ELR (cell line): ENCODE results near the gene EPHA6.
"Not testable (repeated sequence)": the region's sequence is repeated elsewhere in the genome, so short reads cannot be mapped to it uniquely, and the experiment has no call there.

Experiments
- DNase-seq: peaks from one replicate; pipeline ENCODE4 v3.0.0-alpha.2; 2015; ENCODE audit warnings: low read depth

Gene EPHA6

DNA sequence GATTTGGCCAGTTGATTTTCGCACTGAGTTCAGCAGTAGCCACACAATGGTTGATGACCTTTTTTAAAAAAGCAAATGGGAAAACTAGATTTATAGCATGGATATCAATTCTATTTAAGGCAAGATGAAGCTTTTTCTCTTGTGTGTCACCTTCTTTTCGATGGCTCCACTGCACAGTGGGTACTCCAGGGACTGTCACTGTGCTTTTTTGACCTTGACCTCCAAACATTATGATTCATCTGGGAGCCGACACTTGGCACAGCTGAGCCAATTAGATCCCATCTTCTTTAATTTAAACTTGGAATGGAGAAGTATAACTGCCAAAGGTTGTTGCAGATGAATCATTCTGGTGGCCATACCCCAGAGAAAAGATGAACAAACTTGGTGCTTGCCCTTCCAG, 367.3 kb downstream of the EPHA6 start:
- DNase-seq: no peak

DNA sequence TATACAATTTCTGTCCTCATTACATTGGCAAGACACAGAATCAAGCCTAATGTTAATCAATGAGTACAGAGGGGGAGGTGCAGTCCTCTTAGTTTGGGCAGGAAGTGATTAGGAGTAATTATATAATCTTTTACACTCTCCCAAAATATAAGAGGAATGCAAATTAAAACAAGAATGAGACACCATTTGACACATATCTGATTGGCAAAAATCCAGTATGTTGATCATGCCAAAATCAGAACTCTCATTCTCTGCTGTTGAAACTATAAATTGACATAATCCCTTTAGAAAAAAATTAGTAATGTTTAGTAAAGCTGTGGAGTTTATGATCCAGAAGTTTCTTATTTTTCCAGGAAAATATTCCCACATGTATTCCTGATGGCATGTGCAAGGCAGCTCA, 373.4 kb downstream of the EPHA6 start:
- DNase-seq: no peak

DNA sequence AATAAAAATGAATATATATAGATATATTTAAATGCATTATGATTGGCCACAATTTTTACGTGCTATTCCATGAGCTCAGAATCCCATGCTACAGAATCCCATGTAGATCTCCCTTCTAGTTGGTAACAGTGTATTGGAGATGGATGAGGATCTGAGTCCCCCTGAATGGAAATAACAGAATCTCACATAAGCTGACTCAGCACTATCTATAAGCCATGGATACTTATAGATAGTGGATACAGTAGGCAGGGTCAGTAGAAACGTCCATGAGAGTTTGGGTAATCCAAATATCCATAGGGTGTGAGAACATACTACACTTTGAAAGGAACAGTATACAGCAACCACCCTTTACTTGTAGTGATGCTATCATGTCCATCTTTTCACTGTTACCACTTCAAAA, 375.4 kb downstream of the EPHA6 start:
- DNase-seq: no peak

DNA sequence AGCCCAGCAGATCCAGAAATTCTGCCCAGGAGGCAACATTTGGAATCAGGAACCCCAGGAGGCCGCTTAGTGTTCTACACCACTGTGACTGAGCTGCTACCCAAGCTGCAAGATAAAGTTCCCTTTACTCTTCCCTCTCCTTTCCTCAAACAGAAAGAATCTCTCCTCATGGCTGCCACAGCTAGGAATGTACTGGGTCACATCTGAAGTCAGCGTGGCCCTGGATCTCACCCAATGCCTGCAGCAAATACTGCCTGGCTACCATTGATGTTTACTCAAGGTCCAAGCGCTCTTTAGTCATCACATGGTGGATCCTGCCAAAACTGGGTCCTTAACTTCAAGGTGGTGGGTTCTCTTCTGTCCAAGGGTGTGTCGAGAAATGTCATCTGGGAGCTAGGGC, 382.7 kb downstream of the EPHA6 start:
- DNase-seq: no peak

DNA sequence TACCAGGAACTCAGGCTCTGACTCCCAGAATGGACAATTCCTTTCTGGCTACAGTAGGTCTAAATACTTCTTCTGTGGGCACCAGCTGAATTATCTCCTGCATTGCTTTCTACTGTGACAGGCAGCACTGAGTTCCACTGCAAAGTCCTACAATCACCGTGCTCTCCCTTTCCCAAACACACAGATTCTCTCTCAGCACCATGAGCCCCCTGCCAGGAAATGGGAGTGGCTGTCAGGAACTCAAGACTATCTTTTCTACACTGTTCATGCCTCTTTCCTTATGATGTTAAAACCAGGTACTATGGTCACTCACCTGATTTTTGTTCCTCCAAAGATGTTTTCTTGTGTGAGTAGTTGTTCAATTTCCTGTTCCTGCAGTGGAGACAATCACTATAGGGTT, 383.4 kb downstream of the EPHA6 start:
- no peak for DNase-seq

DNA sequence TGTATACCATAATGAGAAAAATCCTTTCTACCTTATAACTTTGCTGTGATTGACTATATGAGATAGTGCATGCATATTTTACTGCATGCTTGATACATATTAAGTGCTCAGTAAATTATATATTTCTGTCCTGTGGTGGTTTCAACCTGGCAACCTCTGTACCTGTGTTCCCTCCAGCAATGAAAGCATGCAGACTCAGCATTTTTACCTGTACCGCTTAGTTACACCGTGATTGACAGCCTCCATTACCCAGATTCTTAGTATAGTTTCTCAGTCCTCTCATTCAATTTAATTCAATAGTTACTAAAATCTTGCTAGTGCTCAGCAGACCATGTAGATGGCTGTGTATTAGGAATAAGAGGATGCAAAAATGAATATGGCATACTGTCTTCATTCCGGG, 386.0 kb downstream of the EPHA6 start:
- DNase-seq: no peak

DNA sequence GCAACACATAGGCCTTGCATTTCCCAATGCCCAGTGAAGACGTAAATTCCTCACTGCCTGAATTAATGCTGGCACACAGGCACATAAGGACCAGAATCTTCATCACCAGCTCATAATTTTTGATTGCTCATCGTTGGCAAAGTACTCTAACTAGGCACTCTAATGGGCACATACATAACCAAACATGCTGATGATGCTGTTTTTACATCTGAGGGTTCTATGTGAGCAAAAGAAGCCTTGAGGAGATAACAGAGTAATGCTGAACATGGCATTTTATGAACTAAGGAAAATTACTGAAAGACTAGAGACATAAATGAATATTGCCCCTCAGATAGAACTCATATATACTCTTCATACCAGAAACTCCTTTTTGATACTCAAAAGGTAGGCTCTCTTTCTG, 387.4 kb downstream of the EPHA6 start:
- DNase-seq: no peak

DNA sequence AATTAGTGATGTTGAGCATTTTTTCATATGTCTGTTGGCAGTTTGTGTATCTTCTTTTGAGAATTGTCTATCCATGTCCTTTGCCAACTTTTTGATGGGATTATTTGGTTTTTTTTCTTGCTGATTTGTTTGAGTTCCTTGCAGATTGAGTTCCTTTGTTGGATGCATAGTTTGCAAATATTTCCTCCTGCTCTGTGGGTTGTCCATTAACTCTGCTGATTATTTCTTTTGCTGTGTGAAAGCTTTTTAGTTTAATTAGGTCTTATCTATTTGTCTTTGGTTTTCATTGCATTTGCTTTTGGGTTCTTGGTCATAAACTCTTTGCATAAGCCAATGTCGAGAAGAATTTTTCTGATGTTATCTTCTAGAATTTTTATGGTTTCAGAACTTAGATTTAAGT, 414.6 kb downstream of the EPHA6 start:
- no peak for DNase-seq

DNA sequence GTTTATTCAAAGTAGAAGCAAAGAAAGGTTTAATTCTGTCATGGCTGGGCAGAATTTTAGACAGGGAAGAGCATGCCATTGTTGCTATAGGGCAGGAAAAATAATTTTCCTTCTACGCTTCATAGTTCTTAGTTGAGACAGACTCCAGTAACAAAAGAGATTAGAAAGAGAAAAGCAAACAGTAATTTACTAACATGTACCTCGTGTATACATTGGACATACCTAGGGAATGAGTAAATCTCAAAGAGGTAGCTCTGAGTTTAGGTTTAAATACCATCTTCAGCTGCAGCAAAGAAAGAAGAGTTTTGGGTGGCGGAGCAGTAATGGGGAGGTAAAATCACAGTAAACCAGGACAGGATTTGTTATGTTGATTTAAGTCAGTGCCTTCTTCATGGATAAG, 416.1 kb downstream of the EPHA6 start:
- DNase-seq: no peak

DNA sequence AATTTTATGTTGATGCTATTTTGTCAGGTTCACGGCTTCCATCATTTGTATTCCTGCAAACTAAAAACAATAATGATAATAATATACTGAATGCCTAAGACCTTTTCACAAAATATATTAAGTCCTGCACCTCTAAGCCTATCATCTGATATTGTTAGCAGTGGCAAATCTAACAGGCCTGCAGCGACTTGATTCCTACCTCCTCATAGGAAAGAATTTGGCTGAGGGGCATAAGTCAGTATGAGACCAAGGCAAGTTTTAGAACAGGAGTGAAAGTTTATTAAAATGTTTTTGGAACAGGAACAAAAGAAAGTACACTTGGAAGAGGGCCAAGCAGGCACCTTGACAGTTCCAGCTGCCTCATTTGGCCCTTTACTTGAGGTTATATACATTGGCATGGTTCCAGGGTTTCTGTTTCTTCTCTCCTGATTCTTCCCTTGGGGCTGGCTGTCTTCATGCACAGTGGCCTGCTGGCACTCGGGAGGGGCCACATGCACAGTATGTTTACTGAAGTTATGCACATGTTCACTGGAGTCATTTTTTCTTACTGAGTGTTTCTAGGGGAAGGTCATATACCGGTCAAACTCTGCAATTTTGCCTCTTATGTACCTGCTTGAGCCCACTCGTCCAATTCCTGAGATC, 418.1 kb downstream of the EPHA6 start:
- no peak for DNase-seq

DNA sequence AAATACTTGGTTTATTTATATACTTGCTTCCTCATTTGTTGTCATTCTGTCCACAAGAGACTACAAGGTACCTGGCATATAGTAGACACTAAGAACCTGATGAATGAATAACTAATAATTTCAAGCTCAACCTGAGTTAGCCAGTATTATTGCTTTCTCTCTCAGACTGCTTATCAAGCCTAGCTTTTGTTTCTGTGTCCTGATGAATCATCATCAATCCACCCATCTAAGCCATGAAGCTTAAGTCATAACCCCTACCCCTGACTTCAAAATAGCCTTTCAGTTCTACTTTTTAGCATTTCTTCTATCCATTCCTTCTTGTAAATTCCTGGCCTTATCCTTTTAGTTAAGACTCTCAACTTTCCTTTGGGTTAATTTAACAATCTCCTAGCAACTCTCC, 420.8 kb downstream of the EPHA6 start:
- DNase-seq: no peak

DNA sequence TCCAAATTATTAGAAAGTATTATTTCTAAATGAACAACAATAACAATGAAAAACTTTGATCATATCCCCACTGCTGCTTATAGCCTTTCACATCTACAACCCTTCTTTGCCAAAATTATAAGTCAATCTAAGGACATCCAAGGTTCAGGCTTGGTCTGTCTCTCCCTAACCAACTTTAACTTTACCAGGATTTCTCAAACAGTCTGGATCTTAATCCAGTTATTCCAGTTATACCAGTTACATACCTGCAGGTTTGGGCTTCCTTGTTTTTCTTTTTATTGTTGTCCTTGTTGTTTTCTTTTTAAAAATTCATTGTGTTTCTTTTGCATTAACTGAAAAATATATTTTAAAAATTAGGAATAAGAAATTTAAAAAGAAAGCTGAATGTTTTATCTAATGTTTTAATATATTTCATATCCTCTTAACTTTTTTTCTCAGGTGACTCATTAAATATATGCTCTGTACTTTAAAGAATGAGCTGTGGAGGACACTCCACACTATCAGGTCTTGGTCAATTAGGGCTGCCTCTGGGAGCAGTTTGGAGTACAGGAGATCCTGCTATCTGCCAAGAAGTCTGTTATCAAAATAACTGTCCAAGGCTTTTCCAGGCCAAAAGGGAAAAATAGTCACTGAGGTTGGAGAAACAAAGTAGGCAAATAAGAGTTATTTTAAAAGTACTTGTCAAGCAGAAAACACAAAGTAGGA, 421.4 kb downstream of the EPHA6 start:
- DNase-seq: no peak

DNA sequence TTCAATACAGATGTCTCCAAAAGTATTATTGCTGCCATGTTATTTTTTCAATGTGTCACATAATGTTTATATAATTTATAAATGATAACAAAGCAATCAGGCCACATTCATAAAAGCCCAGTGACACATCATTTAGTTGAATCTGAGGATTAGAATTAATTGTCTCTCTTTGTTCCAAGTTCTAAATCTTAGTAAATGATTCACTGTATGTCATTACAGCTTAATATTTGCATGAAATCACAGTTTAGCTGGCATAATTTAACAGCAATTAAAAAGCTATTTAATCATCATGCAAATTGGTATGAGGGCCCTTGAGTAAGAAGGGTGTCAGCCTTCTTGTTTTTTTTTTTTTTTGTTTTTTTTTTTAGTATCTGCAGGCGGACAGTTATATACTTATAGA, 427.0 kb downstream of the EPHA6 start:
- no peak for DNase-seq

DNA sequence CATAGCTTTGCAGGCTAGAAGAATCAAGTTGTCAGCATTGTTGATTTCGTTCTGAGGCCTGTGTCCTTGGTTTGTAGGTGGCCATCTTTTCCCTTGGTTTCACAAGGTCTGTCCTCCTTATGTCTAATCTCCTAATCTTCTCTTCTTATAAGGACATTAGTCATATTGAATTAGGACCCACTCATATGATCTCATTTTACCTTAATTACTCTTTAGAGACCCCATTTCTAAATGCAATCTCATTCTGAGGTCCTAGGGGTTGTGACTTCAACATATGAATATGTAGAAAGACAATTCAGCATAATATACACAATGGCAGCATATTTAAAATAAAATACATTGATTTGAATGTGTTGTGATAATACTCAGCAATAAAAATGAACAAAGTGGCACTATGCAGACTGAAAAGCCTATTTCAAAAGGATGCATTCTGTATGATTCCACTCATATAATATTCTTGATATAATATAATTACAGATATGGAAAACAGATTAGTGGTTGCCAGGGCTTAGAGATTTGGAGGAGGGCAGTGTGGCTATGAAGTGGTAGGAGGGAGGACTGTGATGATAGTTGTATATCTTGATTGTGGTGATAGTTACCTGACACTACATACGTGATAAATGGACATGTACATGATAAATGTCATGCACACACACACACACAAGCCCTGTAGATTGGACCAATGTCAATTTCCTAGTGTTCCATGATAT, 431.0 kb downstream of the EPHA6 start:
- DNase-seq: no peak

DNA sequence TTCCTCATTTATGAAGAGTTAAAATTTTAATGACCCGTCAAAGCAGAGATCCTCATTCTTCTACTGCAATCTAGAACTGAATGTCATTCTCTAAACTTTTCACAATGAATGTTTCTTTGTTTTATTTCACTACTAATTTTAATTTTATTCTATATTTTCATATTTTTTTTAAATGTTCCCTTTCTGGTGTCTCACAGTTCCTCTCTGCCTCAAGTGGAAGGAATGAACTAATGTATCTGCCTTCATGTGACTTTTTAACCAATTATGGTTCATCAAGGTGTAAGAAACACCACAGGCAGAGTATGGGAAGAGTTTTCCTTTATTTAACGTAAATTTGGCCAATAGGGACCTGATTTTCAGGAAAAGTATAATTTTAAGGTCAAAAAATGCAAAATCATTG, 441.7 kb downstream of the EPHA6 start:
- DNase-seq: no peak

DNA sequence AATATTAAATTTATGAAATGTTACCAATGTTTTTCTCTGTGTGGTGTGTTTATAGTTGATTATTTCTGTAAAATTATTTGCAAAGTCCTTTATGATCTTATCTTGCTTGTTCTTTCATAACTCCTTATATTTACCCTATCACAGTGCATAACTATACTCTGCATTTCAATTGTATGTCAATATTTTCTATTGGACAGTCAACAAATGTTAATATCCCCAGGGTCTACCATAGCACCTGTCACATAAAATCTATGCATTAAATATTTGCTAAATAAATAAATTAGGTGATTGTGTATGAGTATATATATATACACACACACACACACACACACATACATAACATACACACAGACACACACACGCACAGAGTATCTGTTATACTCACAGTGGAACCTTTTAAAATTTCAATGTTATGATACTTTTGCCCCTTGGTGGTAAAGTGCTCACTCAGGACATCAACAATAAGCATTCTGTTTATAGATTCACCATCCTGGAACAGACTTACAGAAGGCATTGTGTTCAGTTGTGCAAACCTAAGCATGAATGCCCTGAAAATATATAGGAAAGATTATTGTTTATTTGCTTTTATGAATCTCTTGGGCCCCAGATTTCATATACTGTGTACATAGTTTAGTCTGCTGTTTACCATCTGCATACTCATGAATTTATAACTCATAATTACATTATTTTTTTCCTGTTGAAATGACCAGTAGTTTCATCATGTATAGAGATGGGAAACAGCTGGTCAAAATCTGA, 443.7 kb downstream of the EPHA6 start:
- DNase-seq: no peak

DNA sequence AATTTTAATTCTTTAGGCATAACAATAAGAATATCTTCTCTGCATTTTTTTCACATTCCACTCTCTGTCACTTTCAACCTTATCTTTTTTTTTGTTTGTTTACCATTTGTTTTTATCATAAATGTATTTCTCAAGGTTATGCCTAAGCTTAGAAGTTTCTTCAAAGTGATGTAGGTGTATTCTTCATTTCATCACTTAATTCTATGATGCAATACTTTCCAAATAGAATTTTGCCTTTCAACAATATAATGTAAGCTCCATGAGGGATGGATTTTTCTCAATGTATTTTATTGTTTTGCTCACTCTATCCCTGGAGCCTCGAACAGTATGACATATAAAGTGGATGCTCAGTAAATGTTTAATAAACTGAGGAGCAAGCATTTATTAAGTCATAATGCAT, 444.9 kb downstream of the EPHA6 start:
- no peak for DNase-seq

DNA sequence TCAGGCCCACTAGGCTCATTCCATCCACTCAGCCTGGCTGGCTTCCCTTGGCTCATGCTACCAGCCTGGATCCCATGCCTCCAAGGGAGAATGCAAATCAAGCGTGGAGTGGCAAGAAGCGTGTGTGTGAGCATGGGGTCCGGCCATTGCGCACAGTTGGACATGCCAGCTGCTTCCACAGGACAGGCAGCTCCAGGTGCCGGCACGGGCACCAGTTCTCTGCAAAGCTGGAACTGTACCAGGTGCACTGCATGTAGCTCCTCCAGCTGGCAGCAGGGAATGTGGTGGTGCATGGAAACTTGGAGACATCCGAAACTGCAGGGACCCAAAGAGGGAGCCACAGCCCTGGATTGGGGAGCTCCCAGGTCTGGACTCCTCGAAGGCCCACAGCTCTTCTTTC, 449.8 kb downstream of the EPHA6 start:
- no peak for DNase-seq

DNA sequence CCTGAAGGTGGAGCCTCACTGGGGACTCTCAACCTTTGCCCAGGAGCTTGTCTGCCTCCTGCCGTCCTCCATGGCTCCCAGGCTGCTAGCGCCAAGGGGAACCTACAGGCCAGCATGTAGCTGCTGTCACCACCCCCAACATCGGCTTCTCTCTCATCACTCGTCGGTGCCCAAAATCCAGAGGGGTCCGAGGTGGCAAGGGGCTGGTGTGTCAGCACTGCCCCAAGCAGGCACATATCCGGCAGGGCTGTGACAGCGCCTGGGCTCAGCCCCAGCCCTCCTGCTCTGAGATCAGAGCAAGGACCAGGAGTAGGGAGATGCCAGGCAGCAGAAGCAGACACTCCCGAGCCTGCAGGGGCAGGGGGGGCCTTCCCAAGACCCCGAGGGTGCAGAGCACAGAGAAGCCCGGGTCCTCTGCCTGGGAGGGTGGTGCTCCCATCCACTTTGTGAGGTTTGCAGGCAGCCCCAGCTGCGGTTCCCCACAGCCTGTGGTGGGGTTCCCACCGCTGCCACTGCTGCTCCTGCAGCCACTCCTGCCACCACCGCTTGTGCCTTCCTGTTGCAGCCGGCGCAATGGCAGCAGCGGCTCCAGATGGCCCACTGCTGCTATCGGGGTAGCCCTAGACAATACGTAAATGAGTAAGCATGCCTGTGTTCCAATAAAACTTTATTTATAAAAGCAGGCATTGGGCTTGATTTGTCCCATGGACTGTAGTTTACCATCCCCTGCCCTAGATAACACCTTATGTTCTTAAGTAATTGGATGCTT, 451.0 kb downstream of the EPHA6 start:
- no peak for DNase-seq

DNA sequence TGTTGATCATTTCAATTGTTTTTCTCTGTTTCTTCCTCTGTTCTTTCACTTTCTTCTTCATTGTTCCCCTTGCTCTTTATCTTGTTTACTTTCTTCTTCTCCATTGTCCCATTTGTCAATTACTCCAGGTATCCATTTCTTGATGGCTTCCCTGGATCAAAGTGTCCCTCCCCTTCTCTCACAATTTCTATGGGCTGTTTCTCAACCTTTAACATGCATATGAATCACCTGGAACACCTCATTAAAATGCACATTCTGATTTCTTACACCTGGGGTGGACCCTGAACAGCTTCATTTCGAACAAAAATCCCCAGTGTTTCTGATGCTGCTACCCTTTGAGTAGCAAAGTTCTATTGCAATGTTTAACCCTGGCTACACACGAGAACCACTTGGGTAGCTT, 454.8 kb downstream of the EPHA6 start:
- DNase-seq: no peak

DNA sequence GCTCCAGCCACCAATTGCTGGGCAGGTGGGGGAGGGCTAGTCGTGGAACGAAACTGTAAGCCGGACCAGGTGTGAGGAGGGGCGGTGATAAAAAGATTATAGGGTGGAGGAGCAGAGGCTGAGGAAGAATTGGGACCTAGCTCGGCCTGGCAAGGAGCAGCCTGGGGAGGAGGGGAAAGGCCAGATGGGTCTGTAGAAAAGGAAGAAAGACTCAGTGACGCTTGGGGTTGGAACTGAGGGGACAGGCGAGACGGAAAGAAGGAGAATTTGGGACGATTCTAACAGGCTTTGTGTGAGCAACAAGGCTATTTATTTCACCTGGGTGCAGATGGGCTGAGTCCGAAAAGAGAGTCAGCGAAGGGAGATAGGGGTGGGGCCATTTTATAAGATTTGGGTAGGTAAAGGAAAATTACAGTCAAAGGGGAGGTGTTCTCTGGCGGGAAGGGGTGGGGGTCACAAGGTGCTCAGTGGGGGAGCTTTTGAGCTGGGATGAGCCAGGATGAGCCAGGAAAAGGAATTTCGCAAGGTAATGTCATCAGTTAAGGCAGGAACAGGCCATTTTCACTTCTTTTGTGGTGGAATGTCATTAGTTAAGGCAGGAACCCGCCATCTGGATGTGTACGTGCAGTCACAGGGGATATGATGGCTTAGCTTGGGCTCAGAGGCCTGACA, 462.6 kb downstream of the EPHA6 start:
- DNase-seq: not testable (repeated sequence)
